ENCODE measurements around the gene RB1.

DNA sequence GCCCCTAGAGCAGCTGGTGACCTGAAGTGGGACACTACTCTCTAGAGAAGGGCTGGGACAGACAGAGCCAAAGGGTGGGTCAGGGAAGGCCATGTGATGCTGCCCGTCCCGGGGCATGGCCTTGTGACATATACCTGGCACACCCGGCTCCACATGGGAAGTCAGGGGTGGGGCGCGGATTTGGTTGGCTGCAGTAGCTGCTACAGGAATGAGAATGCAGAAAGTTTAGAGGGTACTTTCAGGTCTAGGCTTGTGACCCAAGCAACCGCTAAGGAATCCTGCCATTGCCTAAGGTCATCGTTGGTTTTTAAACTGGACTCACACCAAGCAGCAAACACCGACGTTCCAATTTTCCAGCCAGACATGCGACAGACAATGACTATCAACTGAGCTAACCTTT is 203.5 kb downstream of the RB1 start:
- TF ChIP-seq MAX (IDR thresholded peaks at IDR 0.05; ENCODE audit: low read depth, low read length) (no peak), POLR2A (IDR thresholded peaks at IDR 0.05; ENCODE audit: extremely low read depth, insufficient read length) (no peak), MYC (IDR thresholded peaks at IDR 0.05; ENCODE audit: low read depth, low read length) (no peak)
- TF ChIP-seq, protein P1, sequence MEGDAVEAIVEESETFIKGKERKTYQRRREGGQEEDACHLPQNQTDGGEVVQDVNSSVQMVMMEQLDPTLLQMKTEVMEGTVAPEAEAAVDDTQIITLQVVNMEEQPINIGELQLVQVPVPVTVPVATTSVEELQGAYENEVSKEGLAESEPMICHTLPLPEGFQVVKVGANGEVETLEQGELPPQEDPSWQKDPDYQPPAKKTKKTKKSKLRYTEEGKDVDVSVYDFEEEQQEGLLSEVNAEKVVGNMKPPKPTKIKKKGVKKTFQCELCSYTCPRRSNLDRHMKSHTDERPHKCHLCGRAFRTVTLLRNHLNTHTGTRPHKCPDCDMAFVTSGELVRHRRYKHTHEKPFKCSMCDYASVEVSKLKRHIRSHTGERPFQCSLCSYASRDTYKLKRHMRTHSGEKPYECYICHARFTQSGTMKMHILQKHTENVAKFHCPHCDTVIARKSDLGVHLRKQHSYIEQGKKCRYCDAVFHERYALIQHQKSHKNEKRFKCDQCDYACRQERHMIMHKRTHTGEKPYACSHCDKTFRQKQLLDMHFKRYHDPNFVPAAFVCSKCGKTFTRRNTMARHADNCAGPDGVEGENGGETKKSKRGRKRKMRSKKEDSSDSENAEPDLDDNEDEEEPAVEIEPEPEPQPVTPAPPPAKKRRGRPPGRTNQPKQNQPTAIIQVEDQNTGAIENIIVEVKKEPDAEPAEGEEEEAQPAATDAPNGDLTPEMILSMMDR (IDR thresholded peaks at IDR 0.05; ENCODE audit: low read depth, low read length) = no peak
